Glutamatergic neuron (in vitro differentiated cells): ENCODE data around the gene ANO9. TPM values are rescaled to one million over a fixed set of nuclear protein-coding genes. Genes with fewer than 3 reads are reported as not detected.

Experiments used
- DNase-seq: peaks from one replicate; pipeline ENCODE4 v3.0.0; 2022
- H3K27ac Mint-ChIP-seq: one replicate; pipeline ENCODE4 v1.8.0; 2020; ENCODE audit warnings: mild to moderate bottlenecking, mixed read lengths, inconsistent platforms; ENCODE audit not compliant: unreplicated experiment
- H3K27me3 Mint-ChIP-seq: one replicate; pipeline ENCODE4 v1.8.0; 2020; ENCODE audit warnings: mild to moderate bottlenecking, moderate library complexity, mixed read lengths, inconsistent platforms; ENCODE audit not compliant: unreplicated experiment
- H3K36me3 Mint-ChIP-seq: one replicate; pipeline ENCODE4 v1.8.0; 2020; ENCODE audit warnings: mild to moderate bottlenecking, mixed read lengths, inconsistent platforms; ENCODE audit not compliant: unreplicated experiment
- H3K4me1 Mint-ChIP-seq: one replicate; pipeline ENCODE4 v1.8.0; 2020; ENCODE audit warnings: mild to moderate bottlenecking, low read depth, mixed read lengths, inconsistent platforms; ENCODE audit not compliant: unreplicated experiment
- H3K4me3 Mint-ChIP-seq: one replicate; pipeline ENCODE4 v1.8.0; 2020; ENCODE audit warnings: mild to moderate bottlenecking, mixed read lengths, inconsistent platforms; ENCODE audit not compliant: unreplicated experiment
- H3K9me3 Mint-ChIP-seq: one replicate; pipeline ENCODE4 v1.8.0; 2020; ENCODE audit warnings: mild to moderate bottlenecking, moderate library complexity, mixed read lengths, inconsistent platforms; ENCODE audit not compliant: unreplicated experiment
- total RNA-seq: library from RNA; stranded (reverse); fragmentation: NEBNext Ultra II Directional; extraction: Animal tissue kit (Norgen Biotek cat#: 25700); gene quantifications from one replicate; pipeline ENCODE4 v1.2.1, GENCODE V29; 2021; ENCODE audit not compliant: unreplicated experiment
- TF ChIP-seq, protein P1 (sequence below): fragments of 200-600 bp; sonication (generic); IDR thresholded peaks from one replicate; pipeline ENCODE4 v1.5.0; 2021; ENCODE audit not compliant: partially characterized antibody, unreplicated experiment

The ANO9 gene
- total RNA-seq, 1 donor from 2014 or later, result 1.8 TPM

DNA sequence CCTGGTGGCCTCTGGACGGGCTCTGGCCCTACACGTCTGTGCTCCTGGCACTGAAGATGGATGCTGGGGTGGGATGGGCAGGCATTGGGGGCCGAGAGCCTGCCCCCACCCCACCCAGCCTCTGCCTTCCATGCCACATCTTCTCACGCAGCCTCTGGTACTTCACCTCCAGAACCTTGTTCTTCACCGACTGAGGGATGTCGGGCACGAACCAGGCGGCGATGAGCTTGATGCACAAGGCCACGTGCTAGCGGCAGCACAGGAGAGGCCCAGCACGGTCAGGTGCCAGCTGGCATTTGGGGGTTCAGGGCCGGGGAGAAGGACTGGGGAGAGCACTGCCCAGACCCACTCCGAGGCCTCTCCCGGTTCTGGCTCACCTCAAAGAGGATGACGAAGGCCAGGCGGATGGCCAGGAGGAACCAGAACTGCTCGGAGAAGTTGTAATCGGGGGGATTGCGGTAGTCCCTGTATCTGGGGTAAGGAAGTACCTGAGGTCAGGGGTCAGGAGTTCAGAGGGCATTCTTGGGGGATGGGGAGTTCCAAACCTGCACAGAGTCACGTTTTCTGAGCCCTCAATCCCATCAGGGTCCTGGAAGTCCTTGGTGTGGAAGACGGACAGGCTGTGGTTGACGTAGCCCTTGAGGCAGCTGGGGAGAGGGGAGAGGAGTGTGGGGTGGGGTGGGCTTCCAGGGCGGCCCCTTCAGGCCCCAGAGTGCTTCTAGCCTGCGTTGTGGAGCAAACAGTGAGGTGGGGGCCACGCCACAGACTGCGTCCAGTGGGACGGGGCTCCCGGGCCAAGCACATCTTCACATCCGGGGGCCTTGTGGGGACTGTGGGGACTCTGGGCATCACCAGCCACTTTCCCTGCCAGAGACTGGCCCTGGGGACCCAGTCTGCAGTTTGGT is 23.2 kb downstream of the ANO9 start:
- no peak for DNase-seq
- Mint-ChIP-seq H3K27me3 (peaks cover 10% of the 10 kb centered on the region), H3K4me1 (peaks cover 1% of the 10 kb centered on the region), H3K36me3 (no peaks in the 10 kb centered on the region), H3K4me3 (no peak overlapping the region), H3K9me3 (peaks cover 1% of the 10 kb centered on the region), H3K27ac (no peak overlapping the region)
- TF ChIP-seq, protein P1, sequence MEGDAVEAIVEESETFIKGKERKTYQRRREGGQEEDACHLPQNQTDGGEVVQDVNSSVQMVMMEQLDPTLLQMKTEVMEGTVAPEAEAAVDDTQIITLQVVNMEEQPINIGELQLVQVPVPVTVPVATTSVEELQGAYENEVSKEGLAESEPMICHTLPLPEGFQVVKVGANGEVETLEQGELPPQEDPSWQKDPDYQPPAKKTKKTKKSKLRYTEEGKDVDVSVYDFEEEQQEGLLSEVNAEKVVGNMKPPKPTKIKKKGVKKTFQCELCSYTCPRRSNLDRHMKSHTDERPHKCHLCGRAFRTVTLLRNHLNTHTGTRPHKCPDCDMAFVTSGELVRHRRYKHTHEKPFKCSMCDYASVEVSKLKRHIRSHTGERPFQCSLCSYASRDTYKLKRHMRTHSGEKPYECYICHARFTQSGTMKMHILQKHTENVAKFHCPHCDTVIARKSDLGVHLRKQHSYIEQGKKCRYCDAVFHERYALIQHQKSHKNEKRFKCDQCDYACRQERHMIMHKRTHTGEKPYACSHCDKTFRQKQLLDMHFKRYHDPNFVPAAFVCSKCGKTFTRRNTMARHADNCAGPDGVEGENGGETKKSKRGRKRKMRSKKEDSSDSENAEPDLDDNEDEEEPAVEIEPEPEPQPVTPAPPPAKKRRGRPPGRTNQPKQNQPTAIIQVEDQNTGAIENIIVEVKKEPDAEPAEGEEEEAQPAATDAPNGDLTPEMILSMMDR, result no peak

DNA sequence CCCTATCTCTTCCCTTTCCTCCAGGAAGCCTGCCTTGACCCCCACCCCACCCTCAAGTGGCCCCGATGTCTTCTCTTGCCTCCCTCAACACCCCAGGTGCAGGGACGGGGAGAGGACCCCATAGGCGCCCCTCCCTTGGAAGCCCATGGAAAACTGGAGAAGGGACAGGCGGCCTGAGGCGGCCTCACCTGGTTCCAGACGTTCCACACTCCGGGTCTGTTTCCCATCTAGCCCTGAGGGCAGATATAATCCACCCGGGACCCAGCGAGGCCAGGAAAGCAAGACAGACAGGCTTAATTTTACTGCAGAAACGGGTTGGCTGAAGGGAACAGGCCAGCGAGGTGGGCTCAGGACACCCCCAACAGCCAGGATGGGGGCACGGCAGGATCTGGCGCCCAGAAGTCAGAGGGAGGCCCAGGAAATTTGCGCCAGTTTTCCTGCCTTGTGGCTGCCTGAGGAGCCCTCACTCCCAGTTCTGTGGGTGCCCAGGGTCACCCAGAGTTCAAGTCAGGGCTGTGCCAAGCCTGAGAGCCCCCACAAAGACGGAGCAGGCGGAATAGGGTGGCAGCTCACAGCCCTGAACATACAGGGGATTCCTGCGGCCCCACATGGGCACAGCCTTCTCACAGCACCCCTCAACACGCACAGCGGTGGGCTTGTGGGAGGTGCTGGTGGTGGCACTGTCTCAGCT is 24.0 kb downstream of the ANO9 start:
- DNase-seq, result no peak
- peaks cover 1% of the 10 kb centered on the region for H3K9me3 Mint-ChIP-seq
- H3K4me3 Mint-ChIP-seq, result peak overlapping the region; percentile 76
- no peak overlapping the region for H3K27ac Mint-ChIP-seq
- peaks cover 10% of the 10 kb centered on the region for H3K27me3 Mint-ChIP-seq
- H3K36me3 Mint-ChIP-seq, result no peaks in the 10 kb centered on the region
- peaks cover 1% of the 10 kb centered on the region for H3K4me1 Mint-ChIP-seq
- TF ChIP-seq, protein P1, result no peak

GRCh38 chr11:416757-417621 is 24.8 kb downstream of the ANO9 start:
- Mint-ChIP-seq H3K36me3 (no peaks in the 10 kb centered on the region), H3K4me1 (peaks cover 1% of the 10 kb centered on the region), H3K4me3 (no peak overlapping the region), H3K27me3 (peaks cover 10% of the 10 kb centered on the region), H3K9me3 (peaks cover 1% of the 10 kb centered on the region), H3K27ac (no peak overlapping the region)
- TF ChIP-seq, protein P1, result no peak
- DNase-seq, result no peak

GRCh38 chr11:416051-416756 is 25.6 kb downstream of the ANO9 start:
- Mint-ChIP-seq H3K4me1 (peaks cover 1% of the 10 kb centered on the region), H3K36me3 (no peaks in the 10 kb centered on the region), H3K27ac (no peak overlapping the region), H3K4me3 (no peak overlapping the region), H3K9me3 (peaks cover 1% of the 10 kb centered on the region), H3K27me3 (peaks cover 10% of the 10 kb centered on the region)
- TF ChIP-seq, protein P1, result no peak
- DNase-seq, result no peak
